Measurements from ENCODE around the gene SERPINA7. TPM values are rescaled to one million over a fixed set of nuclear protein-coding genes. Genes with fewer than 3 reads are reported as not detected.

The SERPINA7 gene
- total and polyA plus RNA-seq, 2 of the 8 experiments (the other 6 are each of a cell fraction or from before 2014, with no cell fraction given) = not detected

GRCh38 chrX:106069048-106069447 lies 30.5 kb upstream of the SERPINA7 start (continued):
- TF ChIP-seq E2F6 (IDR thresholded peaks at IDR 0.05) (no peak), SAP30 (IDR thresholded peaks at IDR 0.05; ENCODE audit: insufficient read depth, insufficient replicate concordance, low read length) (no peak)
